Urothelium cell line (cell line): ENCODE measurements around the gene ZDHHC24.
A peak's percentile ranks its signal among the peaks of the same experiment; 100 is the strongest.
"Not testable (repeated sequence)": the region's sequence is repeated elsewhere in the genome, so short reads cannot be mapped to it uniquely, and the experiment has no call there.

Experiments
- DNase-seq: peaks from one replicate; pipeline ENCODE4 v3.0.0; 2011; ENCODE audit warnings: low spot score, mixed read lengths
- FAIRE-seq: peaks from 2 replicates; lab custom pipeline; 2011; peaks lifted over from hg19 to GRCh38; lab: Jason Lieb, UNC

The ZDHHC24 gene

DNA sequence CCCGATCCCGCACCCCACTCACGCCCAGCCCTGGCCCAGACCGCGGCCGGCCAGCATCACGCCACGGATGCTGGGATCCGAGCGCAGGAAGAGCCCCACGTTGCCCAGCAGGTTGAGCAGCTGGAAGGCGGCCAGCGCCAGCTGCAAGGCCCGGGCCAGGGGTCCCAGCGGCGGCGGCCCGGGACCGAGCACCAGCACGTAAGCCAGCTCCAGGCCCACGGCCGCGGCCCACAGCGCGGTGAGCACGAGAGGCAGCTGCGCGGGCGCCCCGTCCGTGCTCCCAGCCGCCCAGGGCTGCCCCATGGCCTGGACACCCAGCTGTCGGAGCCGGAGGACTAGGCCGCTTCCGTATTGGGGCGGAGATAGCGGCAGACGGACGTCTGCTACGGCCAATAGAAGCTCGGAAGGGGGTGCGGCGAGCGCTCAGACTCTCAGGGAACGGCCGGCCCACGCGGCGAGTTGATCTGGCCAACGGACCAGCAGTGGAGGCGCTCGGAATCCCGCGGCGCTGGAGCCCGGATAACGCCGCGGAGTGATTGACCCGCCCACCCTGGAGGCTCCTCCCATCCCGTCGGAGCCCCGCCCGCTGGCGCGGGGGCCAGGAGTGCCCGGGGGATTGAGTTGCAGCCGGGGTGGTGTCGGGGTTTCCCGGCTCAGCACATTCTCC, at the start of gene ZDHHC24:
ZDHHC24 (minus strand) TSS at position 348 of the 667 bp plus-strand sequence; CDS start at position 303, 45 bp downstream.
- DNase-seq, result peak; percentile 99
- no peak for FAIRE-seq

DNA sequence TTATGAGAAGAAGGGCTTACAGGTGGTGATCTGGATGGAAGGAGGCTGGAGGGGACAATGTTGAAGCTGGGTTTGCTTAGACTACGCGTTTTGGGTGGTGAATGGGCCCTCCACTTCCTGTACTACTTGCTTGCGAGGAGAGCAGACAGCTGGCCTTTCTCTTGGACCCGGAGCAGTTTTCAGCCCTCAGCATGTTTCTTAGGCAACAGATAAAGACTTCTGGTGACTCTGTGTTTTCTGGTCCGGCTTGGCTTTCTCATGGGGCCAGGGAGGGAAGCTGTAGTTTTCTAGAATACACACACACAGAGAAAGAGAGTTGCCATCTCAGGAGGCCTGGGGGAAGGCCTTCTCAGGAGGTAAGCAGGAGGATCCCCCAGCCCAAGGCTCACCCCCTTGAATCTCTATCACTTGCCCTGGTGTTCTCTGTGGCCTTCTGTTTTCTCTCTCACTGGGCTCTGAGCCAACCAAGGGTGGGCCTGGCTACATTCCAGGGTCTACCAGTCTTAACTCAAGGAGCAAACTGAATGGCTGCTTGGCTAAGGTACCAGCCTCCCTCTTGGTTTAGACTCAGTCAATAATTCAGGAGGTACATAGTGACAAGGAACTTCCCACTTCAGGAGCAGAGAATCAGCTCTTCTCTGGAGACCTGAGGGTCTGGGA, 49.5 kb upstream of the ZDHHC24 start:
- FAIRE-seq, result no peak
- DNase-seq, result no peak

DNA sequence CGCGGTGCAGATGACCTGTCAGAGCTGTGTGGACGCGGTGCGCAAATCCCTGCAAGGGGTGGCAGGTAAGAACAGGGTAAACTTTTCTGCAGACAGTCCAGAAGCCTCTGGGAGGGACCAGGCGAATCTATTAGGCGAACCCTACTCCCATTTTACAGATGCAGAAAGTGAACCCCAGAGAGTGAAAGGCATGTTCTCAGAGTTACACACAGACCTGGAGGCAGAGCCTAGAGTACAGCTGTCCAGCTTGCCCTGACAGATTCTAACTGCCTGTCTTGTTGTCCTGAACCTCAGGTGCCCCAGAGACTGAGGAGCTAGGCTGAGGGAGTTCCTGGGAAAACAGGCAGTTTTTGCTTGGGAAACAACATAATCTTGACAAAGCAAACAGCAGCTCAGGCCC, 47.8 kb upstream of the ZDHHC24 start:
- FAIRE-seq, result no peak

DNA sequence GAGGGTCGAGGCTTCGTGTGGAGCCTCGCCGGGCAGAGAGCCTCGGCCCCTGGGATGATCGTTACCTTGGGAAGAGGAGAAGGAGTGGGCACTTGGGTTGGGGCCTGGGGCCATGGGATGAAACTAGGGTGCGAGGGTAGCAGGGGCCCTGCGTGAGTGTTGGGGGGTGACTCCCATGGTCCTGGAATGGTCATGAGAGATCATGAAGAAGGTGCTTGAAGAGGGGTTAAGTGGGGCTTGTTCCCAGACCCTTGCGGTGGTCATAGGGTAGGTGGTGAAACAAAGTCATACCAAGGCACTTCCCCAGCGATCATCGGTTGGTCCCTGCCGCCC, 47.4 kb upstream of the ZDHHC24 start:
- DNase-seq (no peak), FAIRE-seq (no peak)

More for the DNA sequence above, 47.8 kb upstream of the ZDHHC24 start:
- DNase-seq, result no peak

GRCh38 chr11:66592457-66593302, 46.8 kb upstream of the ZDHHC24 start, which contains the start of the genes CCDC87 and CCS:
TSS of gene CCDC87 (minus strand) at chr11:66593063. CDS start at chr11:66593015, 48 bp downstream.
TSS of gene CCS (plus strand) at chr11:66593185. CDS start at chr11:66593262, 77 bp downstream.
- peak; percentile 42 for FAIRE-seq

DNA sequence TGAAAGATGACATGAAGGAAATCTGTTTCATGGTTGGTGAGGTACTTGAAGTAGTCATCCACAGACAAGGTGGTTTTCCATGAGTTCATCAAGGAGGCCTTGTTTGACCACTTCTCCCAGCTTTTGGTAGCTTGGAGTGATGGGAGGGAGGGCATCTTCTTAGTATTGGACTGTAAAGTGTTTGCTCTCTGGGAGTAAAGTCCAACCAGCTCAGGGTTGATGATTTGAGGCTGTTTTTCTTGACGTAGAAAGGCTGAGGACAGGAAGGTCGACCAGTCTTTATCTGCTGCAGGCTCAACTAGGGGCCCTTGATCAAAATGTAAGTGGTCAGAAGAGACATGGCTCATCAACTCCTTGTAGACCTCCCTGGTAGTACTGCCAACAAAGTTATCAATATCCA, 45.3 kb upstream of the ZDHHC24 start:
- no peak for DNase-seq
- FAIRE-seq, result no peak

More at GRCh38 chr11:66592457-66593302, 46.8 kb upstream of the ZDHHC24 start, which contains the start of the genes CCDC87 and CCS:
- DNase-seq, result peak; percentile 100

DNA sequence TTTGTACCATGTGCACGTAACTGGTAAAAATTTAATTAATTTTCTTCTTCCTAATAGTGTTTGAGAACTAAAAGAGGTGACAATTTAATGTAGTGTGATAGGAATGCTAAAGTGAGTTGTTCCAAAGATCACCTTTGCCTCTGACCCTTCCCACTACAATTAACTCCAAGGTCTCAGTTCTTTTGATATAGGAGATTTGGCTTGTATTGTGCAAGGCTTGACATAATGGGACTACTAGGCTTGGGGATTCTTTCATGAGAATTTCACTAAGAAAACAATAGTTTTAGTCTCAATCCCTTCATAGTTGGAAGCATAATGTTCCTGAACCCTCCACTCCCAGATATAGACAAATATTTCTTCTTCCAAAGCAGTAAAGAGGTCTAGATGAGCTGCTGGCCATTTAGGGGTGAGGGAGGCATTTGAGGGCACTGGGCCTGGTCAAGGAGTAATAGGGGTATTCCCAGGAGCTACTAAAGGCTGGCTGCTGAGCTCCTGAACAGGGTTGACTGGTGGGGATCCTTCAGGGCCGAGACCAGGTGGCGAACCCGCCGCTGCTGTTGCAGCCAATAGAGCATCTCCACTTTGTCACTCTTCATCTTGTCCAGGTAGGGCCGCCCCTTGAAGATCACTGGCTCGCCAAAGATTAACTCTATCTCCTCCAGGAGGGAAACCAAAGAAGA, 44.3 kb upstream of the ZDHHC24 start:
- no peak for FAIRE-seq
- no peak for DNase-seq

GRCh38 chr11:66589315-66589714, 43.5 kb upstream of the ZDHHC24 start:
- not testable (repeated sequence) for FAIRE-seq, DNase-seq

- no peak for FAIRE-seq
Observed at GRCh38 chr11:66586136-66586535, 40.3 kb upstream of the ZDHHC24 start.

DNA sequence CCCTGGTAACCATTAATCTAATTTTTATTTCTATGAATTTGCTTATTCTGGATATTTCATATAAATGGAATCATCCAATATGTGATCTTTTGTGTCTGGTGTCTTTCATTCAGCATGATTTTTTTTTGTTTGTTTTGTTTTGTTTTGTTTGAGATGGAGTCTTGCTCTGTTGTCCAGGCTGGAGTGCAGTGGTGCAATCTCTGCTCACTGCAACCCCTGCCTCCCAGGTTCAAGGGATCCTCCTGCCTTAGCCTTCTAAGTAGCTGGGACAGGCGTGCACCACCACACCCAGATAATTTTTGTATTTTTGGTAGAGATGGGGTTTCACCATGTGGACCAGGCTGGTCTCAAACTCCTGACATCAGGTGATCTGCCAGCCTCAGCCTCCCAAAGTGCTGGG, 39.6 kb upstream of the ZDHHC24 start:
- FAIRE-seq, DNase-seq: not testable (repeated sequence)

More at GRCh38 chr11:66586136-66586535, 40.3 kb upstream of the ZDHHC24 start:
- no peak for DNase-seq

- FAIRE-seq, DNase-seq: not testable (repeated sequence)
Observed at GRCh38 chr11:66582565-66583147, 36.8 kb upstream of the ZDHHC24 start.

DNA sequence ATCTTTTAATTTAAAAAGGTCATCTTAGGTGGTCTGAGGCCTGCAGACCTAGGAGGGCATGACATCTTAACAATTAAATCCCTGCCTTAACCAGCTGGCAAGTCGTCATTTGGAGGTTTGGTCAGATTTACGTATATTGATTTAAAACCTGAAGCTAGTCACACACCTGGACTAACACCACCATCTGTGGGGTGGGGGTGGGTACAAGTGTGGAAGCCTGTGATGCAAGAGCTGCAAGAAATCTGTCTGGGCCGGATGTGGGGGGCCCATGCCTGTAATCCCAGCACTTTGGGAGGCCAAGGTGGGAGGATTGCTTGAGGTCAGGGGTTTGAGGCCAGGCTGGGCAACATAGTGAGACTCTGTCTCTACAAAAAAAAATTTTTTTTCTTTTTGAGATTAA, 35.4 kb upstream of the ZDHHC24 start:
- no peak for DNase-seq
- FAIRE-seq, result no peak

DNA sequence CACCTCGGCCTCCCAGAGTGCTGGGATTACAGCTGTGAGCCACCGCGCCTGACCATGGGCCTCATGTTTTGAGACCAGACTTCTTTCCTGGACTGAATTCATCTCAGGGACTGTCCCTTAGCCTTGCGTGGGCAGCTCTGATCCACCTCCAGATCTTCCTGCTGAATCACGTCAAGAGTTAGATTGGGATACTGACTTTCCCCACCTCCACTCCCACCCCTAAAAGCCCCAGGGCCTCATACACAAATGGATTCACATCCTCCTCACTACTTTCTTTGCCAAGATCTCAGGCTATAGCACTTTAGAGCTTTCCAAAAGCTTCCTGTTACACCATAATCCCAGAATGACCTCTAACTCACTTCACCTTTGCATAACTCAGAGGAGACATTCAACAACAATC, 35.0 kb upstream of the ZDHHC24 start:
- FAIRE-seq, result no peak
- no peak for DNase-seq

GRCh38 chr11:66579017-66579606, 33.3 kb upstream of the ZDHHC24 start:
- FAIRE-seq, result no peak
- DNase-seq, result peak; percentile 76

DNA sequence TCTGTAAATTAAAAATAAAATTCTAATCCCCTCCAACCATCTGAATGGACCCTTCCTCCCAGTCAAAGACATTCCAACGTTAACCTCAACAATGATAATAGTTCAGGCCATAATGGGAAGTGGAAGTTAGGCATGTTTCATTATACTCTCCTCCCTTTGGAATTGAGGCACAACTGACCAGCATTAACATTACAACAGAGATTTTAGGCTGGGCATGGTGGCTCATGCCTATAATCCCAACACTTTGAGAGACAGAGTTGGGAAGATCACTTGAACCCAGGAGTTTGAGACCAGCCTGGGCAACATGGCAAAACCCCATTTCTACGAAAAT, 25.0 kb upstream of the ZDHHC24 start:
- FAIRE-seq (no peak), DNase-seq (no peak)

- FAIRE-seq (no peak), DNase-seq (no peak)
Observed at GRCh38 chr11:66570079-66570849, 24.4 kb upstream of the ZDHHC24 start.

DNA sequence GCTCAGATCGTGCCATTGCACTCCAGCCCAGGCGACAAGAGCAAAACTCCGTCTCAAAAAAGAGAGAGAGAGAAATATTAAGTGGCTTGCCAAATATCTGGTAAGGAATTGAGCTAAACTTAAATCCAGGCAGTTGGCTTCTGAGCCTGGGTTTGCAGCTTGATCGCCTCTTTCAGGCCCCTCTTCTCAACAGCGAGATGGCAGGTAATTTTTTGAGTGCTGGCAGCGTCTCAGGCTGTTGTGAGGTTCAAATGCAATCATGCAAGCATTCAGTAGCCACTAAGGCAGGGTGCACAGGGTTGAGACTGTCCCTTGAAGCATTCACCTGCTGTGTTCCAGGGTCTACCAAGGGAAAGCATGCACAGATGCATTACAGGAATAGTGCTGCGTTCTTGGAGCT, 23.2 kb upstream of the ZDHHC24 start:
- no peak for FAIRE-seq

GRCh38 chr11:66568124-66568916, 22.5 kb upstream of the ZDHHC24 start, which contains the start of gene CTSF:
TSS of gene CTSF (minus strand) at chr11:66568606. CDS start at chr11:66568486, 120 bp downstream.
- DNase-seq, result peak; percentile 83
- FAIRE-seq, result no peak

More for the DNA sequence above, 23.2 kb upstream of the ZDHHC24 start:
- DNase-seq, result no peak
